WTC11 (cell line): Measurements from ENCODE around the gene REEP6. TPM values are rescaled to one million over a fixed set of nuclear protein-coding genes. Genes with fewer than 3 reads are reported as not detected.

ENCODE experiments used
- ATAC-seq: fragments of 200-7000 bp; cut with Tn5 transposase; 2 replicates; pipeline ENCODE4 v1.10.0; 2021; ENCODE audit warnings: mild to moderate bottlenecking, moderate library complexity
- CTCF ChIA-PET: fragments of 300-600 bp; sonication (Branson Sonifier 250); formaldehyde crosslinking; loops from one replicate; lab custom pipeline; 2021; ENCODE audit warnings: antibody characterized with exemption; lab: Charles Lee
- POLR2A ChIA-PET: fragments of 350-600 bp; sonication (Branson Sonifier 250); formaldehyde crosslinking; loops from one replicate; lab custom pipeline; 2021; ENCODE audit warnings: antibody characterized with exemption; lab: Charles Lee
- DNase-seq: peaks from one replicate; pipeline ENCODE4 v3.0.0; 2021; ENCODE audit warnings: low spot score
- H3K27ac Mint-ChIP-seq: 2 replicates; pipeline ENCODE4 v1.8.0; 2021; ENCODE audit warnings: mixed read lengths
- H3K27me3 Mint-ChIP-seq: 2 replicates; pipeline ENCODE4 v1.8.0; 2021; ENCODE audit warnings: low read depth, mild to moderate bottlenecking, moderate library complexity, mixed read lengths
- H3K36me3 Mint-ChIP-seq: 2 replicates; pipeline ENCODE4 v1.8.0; 2021; ENCODE audit warnings: mixed read lengths
- H3K4me1 Mint-ChIP-seq: 2 replicates; pipeline ENCODE4 v1.8.0; 2022; ENCODE audit warnings: mixed read lengths
- H3K4me3 Mint-ChIP-seq: 2 replicates; pipeline ENCODE4 v1.8.0; 2021; ENCODE audit warnings: mild to moderate bottlenecking, moderate library complexity, mixed read lengths
- H3K9me3 Mint-ChIP-seq: 2 replicates; pipeline ENCODE4 v1.8.0; 2021; ENCODE audit warnings: mixed read lengths
- ELF4 ChIP-seq: sonication (generic); formaldehyde crosslinking; IDR thresholded peaks from 2 replicates; pipeline ENCODE4 v1.8.1; 2022; ENCODE audit warnings: low read depth, mild to moderate bottlenecking, moderate library complexity, missing genetic modification reagents
- EMX1 ChIP-seq: fragments of 250-450 bp; sonication (Bioruptor Pico); IDR thresholded peaks from 2 replicates; pipeline ENCODE4 v1.8.0; 2021; ENCODE audit warnings: mild to moderate bottlenecking
- ESRRA ChIP-seq: sonication (generic); formaldehyde crosslinking; IDR thresholded peaks from 2 replicates; pipeline ENCODE4 v1.8.1; 2022; ENCODE audit warnings: mild to moderate bottlenecking, missing genetic modification reagents, borderline replicate concordance
- GABPB1 ChIP-seq: sonication (generic); formaldehyde crosslinking; IDR thresholded peaks from 2 replicates; pipeline ENCODE4 v1.8.1; 2023; ENCODE audit warnings: mild to moderate bottlenecking, missing genetic modification reagents
- GTF2I ChIP-seq: fragments of 250-450 bp; sonication (Bioruptor Pico); conservative IDR thresholded peaks from 2 replicates; pipeline ENCODE4 v1.4.0; 2021; ENCODE audit warnings: mild to moderate bottlenecking
- IRF2 ChIP-seq: sonication (generic); formaldehyde crosslinking; IDR thresholded peaks from 2 replicates; pipeline ENCODE4 v1.8.0; 2022; ENCODE audit warnings: low read depth, missing genetic modification reagents, borderline replicate concordance
- JUN ChIP-seq: sonication (generic); formaldehyde crosslinking; IDR thresholded peaks from 2 replicates; pipeline ENCODE4 v1.8.0; 2023; ENCODE audit warnings: mild to moderate bottlenecking, missing genetic modification reagents
- NR1H2 ChIP-seq: sonication (generic); formaldehyde crosslinking; IDR thresholded peaks from 2 replicates; pipeline ENCODE4 v1.9.0; 2021; ENCODE audit warnings: mild to moderate bottlenecking, moderate library complexity, missing genetic modification reagents
- SMAD3 ChIP-seq: sonication (generic); formaldehyde crosslinking; IDR thresholded peaks from 2 replicates; pipeline ENCODE4 v1.8.0; 2022; ENCODE audit warnings: missing genetic modification reagents, mild to moderate bottlenecking, borderline replicate concordance
- SP1 ChIP-seq: sonication (generic); formaldehyde crosslinking; conservative IDR thresholded peaks from 2 replicates; pipeline ENCODE4 v1.8.1; 2022; ENCODE audit warnings: missing genetic modification reagents
- TEAD1 ChIP-seq: sonication (generic); formaldehyde crosslinking; IDR thresholded peaks from 2 replicates; pipeline ENCODE4 v1.8.0; 2022; ENCODE audit warnings: mild to moderate bottlenecking, missing genetic modification reagents
- ZNF263 ChIP-seq: sonication (generic); formaldehyde crosslinking; IDR thresholded peaks from 2 replicates; pipeline ENCODE4 v1.8.1; 2022; ENCODE audit warnings: low read depth, mild to moderate bottlenecking, moderate library complexity, missing genetic modification reagents
- total RNA-seq: library from RNA; stranded (reverse); gene quantifications from 3 replicates; pipeline ENCODE4 v1.2.3, GENCODE V29; 2021
- TF ChIP-seq, protein P1 (sequence below): sonication (generic); formaldehyde crosslinking; IDR thresholded peaks from 2 replicates; pipeline ENCODE4 v1.8.0; 2022; ENCODE audit warnings: mild to moderate bottlenecking, missing genetic modification reagents
- TF ChIP-seq, protein P2 (sequence below): sonication (generic); formaldehyde crosslinking; IDR thresholded peaks from 2 replicates; pipeline ENCODE4 v1.8.1; 2022; ENCODE audit warnings: mild to moderate bottlenecking, missing genetic modification reagents, moderate library complexity, borderline replicate concordance
- TF ChIP-seq, protein P3 (sequence below): sonication (generic); formaldehyde crosslinking; IDR thresholded peaks from 2 replicates; pipeline ENCODE4 v1.8.0; 2022; ENCODE audit warnings: mild to moderate bottlenecking, missing genetic modification reagents
- TF ChIP-seq, protein P4 (sequence below): fragments of 250-450 bp; sonication (Bioruptor Pico); IDR thresholded peaks from 2 replicates; pipeline ENCODE4 v1.9.0; 2021; ENCODE audit warnings: mild to moderate bottlenecking

REEP6 gene
- total RNA-seq, 1 experiment from 2014 or later = 17.0 TPM

DNA sequence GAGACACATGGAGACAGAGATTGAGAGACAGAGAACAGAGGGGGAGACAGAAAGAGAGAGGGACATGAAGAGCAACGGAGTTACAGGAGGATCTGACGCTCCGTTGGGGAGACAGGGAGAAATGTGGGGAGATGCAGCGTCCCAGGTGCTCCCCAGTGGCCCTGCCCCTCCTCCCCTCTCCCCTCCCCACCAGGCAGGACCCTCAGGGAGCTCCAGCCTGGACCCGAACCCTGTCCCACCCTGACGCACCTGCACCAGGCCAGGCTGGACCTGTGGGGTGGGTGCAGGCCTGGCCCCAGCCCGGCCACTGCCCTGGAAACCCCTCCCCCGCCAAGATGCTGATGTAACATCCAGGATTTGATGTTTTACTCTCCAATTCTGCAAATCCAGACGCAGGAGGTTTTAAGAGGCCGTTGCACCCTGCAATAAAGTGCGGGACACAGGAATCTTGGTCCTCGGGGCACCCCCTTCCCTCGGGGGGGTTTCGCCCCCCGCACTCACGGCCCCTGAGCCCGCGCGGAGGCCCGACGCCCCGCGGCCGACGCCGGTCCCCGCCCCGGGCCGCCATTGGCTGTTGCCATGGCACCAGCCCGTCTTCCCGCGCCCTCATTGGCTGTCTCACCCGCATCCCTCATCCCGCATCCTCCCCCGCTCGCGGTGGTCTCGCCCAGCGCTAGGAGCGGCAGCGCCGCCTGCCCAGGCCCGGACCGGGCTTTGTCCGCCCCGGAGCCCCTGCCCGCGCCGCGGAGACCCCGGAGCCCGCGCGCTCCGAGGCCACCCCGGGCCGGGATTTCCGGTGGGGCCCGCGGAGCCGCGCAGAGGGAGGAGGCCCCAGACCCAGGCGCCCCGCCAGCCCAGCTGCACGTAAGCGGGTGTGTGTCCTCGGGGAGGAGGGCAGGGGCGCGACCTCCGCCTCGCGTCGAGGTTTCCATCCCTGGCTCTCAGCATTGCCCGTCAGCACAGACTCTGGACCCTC lies 41.2 kb upstream of the REEP6 start, which contains the start of gene APC2 (continued):
- TF ChIP-seq GABPB1 (CRISPR knock-in tag) = no peak

DNA sequence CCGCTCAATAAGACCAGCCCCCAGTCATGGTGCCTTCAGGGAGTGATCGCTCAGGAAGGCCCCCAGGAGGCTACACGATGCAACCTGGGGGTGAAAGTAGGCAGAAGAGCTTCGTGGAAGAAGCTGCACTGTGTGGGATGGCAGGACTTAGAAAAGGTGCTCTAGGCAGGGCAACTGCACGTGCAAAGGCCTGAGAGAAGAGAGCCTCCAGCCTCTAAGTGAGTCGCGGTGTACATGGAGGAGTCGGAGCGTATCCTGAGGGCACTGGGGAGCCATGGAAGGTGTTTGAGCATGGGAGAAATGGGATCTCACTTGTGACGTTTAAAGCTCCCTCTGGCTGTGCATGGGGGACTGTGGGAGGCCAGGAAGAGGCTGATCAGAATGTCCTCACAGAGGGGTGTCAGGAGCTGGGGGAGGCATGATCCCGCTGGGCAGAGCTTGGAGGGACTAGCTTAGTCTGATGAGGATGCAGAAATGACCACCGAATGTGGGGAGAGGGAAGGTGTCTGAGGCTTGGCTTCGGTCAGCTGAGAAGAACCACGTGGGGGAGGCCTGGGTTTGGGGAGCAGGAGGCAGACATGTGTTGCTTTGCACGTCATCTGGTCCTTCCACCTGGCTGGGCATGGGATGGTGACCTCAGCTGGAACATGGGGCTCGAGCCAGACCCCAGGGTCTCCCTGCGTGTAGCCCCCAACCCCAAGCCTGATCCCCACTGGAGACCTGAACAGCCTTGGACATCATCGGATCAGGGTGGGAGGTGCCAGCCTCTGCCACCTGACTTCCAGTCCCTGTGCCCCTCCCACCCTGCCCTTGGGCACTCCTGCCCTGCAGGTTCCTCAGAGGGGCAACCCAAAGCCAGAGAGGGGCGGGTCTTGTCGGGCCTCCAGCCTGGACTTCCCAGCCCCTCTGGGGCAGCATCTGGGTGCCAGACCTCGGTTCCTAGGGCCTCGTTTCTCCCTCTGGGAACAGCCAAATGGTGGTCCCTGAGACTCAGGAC lies 39.9 kb upstream of the REEP6 start:
- TF ChIP-seq GTF2I (peak; percentile 80), JUN (CRISPR knock-in tag) (no peak)
- Mint-ChIP-seq H3K9me3 (no peaks in the 10 kb centered on the region), H3K4me3 (no peak overlapping the region), H3K36me3 (no peaks in the 10 kb centered on the region), H3K27me3 (peaks cover 75% of the 10 kb centered on the region), H3K4me1 (peaks cover 5% of the 10 kb centered on the region; the same call in 1 of the 2 replicates), H3K27ac (no peak overlapping the region)
- ATAC-seq (no peak), DNase-seq (no peak)
- ChIA-PET POLR2A (interaction anchor here (0.8 kb wide), 1 partner anchor 24 kb away, joined by 3 read pairs; no protein-coding TSS in a partner anchor), CTCF (interaction anchor here (1.4 kb wide), 2 partner anchors 17 to 171 kb away, joined by 3 to 5 read pairs; no protein-coding TSS in a partner anchor)

DNA sequence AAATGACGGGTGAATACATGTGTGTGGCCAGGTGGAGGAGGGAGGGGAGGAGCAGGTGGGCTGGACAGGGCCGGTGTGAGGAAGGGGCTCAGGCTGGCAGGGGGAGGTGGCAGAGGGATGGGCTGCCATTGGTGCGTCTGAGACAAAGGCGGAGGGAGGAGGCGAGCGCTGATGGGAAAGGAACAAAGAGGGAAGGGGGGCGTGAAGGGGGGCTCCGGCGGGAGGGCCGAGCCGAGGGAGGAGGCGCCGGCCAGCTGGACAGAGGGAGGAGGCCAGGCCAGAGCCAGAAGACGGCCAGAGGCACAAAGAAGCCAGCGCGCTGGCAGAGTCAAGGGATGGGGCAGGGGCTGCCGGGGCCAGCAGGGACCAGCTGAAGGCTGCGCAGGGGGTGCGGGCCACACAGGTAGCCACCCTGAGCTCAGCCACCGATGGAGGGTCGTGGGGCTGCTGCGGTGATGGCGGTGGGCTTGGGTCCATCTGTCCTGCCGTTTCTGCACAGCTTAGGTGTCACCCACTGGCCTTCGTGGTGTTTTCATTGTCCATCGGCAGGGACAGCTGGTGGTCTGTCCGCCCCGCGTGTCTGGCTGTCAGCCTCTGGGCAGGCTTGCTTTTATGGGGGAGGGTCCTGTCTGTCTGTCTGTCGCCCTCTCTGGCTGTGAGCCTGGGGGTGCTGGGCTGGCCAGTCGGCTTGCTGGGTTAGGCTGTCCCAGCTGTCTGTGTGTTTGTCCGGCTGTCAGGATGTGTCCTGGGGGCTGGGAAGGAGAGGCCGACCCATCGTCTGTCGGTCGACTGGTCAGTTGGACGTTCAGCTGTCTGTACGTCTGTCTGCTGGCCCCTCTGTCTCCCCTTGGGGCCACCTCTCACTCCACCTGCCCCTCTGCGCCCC lies 38.8 kb upstream of the REEP6 start:
- H3K4me1 Mint-ChIP-seq = peaks cover 5% of the 10 kb centered on the region; the same call in 1 of the 2 replicates
- peak; percentile 61 for DNase-seq
- CTCF ChIA-PET = interaction anchor here (1.0 to 1.5 kb wide), 4 partner anchors 14 to 94 kb away, joined by 3 to 7 read pairs (median 4); partner anchors contain the start of genes PCSK4 and REEP6

DNA sequence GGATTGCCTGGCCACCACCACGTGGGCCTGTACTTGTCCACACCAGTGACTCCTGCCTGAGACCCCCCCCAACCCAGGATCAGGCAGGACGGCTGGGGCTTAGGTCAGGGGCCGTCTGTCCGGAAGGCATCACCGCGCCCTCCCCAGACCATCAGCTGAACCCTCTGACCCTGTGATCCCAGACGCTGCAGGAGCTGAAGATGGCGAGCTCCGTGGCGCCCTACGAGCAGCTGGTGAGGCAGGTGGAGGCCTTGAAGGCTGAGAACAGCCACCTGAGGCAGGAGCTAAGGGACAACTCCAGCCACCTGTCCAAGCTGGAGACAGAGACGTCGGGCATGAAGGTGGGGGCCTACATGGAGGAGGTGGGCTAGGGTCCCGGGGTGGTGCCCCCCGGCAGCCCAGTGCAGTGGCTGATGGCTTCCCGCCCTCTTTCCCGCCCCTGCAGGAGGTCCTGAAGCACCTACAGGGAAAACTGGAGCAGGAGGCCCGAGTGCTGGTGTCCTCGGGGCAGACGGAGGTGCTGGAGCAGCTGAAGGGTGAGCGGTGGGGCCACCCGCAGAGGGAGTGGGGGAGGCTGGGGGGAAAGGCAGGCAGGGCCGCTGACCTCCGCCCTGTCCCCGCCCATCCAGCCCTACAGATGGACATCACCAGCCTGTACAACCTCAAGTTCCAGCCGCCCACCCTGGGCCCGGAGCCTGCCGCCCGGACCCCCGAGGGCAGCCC lies 38.0 kb upstream of the REEP6 start:
- H3K27ac Mint-ChIP-seq = no peak overlapping the region
- H3K36me3 Mint-ChIP-seq = no peaks in the 10 kb centered on the region
- H3K27me3 Mint-ChIP-seq = peaks cover 67% of the 10 kb centered on the region
- TF ChIP-seq, protein P1, sequence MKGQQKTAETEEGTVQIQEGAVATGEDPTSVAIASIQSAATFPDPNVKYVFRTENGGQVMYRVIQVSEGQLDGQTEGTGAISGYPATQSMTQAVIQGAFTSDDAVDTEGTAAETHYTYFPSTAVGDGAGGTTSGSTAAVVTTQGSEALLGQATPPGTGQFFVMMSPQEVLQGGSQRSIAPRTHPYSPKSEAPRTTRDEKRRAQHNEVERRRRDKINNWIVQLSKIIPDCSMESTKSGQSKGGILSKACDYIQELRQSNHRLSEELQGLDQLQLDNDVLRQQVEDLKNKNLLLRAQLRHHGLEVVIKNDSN (CRISPR knock-in tag) = no peak
- no peak for TF ChIP-seq TEAD1 (CRISPR knock-in tag)
- no peak for TF ChIP-seq EMX1 (CRISPR knock-in tag)
- no peak for TF ChIP-seq IRF2
- TF ChIP-seq ELF4 (CRISPR knock-in tag) = no peak
- no peak for TF ChIP-seq SMAD3 (CRISPR knock-in tag)
- no peak for DNase-seq
- peaks cover 8% of the 10 kb centered on the region; the same call in 1 of the 2 replicates for H3K4me1 Mint-ChIP-seq
- ChIA-PET CTCF (interaction anchor here (1.0 to 5.2 kb wide), 7 partner anchors 8 to 93 kb away, joined by 3 to 76 read pairs (median 5); partner anchors contain the start of genes PCSK4 and REEP6), POLR2A (interaction anchor here (1.0 to 1.3 kb wide), 3 partner anchors 9 to 13 kb away, joined by 3 to 8 read pairs (median 4); no protein-coding TSS in a partner anchor)
- H3K4me3 Mint-ChIP-seq = no peak overlapping the region
- no peaks in the 10 kb centered on the region for H3K9me3 Mint-ChIP-seq
- no peak for ATAC-seq

More for the DNA sequence above, 38.8 kb upstream of the REEP6 start:
- ATAC-seq = no peak
- Mint-ChIP-seq H3K36me3 (no peaks in the 10 kb centered on the region), H3K9me3 (no peaks in the 10 kb centered on the region), H3K4me3 (no peak overlapping the region), H3K27ac (no peak overlapping the region), H3K27me3 (peaks cover 69% of the 10 kb centered on the region)
- POLR2A ChIA-PET = interaction anchor here (0.7 to 1.3 kb wide), 4 partner anchors 8 to 36 kb away, joined by 3 to 8 read pairs (median 4); no protein-coding TSS in a partner anchor
- TF ChIP-seq SP1 (CRISPR knock-in tag) = no peak
- no peak for TF ChIP-seq ESRRA (CRISPR knock-in tag)
- TF ChIP-seq, protein P2, sequence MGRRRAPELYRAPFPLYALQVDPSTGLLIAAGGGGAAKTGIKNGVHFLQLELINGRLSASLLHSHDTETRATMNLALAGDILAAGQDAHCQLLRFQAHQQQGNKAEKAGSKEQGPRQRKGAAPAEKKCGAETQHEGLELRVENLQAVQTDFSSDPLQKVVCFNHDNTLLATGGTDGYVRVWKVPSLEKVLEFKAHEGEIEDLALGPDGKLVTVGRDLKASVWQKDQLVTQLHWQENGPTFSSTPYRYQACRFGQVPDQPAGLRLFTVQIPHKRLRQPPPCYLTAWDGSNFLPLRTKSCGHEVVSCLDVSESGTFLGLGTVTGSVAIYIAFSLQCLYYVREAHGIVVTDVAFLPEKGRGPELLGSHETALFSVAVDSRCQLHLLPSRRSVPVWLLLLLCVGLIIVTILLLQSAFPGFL (CRISPR knock-in tag) = no peak
- TF ChIP-seq, protein P3, sequence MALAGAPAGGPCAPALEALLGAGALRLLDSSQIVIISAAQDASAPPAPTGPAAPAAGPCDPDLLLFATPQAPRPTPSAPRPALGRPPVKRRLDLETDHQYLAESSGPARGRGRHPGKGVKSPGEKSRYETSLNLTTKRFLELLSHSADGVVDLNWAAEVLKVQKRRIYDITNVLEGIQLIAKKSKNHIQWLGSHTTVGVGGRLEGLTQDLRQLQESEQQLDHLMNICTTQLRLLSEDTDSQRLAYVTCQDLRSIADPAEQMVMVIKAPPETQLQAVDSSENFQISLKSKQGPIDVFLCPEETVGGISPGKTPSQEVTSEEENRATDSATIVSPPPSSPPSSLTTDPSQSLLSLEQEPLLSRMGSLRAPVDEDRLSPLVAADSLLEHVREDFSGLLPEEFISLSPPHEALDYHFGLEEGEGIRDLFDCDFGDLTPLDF (CRISPR knock-in tag) = no peak
- TF ChIP-seq, protein P4, sequence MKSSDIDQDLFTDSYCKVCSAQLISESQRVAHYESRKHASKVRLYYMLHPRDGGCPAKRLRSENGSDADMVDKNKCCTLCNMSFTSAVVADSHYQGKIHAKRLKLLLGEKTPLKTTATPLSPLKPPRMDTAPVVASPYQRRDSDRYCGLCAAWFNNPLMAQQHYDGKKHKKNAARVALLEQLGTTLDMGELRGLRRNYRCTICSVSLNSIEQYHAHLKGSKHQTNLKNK (CRISPR knock-in tag) = no peak
- TF ChIP-seq ZNF263 (CRISPR knock-in tag) = peak; percentile 92
- TF ChIP-seq NR1H2 = no peak
